Measurements from ENCODE around the gene WASL.

The WASL gene

DNA sequence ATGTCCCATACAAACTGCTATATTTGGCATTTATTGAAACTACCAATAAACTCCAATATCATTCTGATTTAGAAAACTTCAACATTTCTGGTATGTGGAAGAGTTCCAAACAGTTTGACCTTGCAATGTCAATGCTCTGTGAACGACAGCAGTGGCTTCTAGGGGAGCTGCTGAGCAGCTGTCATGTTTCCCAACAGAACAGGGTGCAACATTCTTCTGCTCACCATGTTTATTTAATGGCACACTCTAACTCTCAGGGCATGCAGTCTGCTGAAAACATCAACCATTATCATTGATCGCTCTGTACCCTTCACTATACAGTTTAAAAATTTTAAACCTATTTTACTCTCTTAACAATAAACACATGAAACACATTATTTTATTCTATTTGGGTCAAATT, 67.2 kb downstream of the WASL start:
- H3K4me1 ChIP-seq (ENCODE audit: control insufficient read depth, insufficient read depth, low read length), result no peaks in the 10 kb centered on the region
- H3K4me3 ChIP-seq (ENCODE audit: insufficient read depth, low read depth, low read length), result no peak overlapping the region
- no peaks in the 10 kb centered on the region for H3K9me3 ChIP-seq (ENCODE audit: control insufficient read depth, low read length)
- H3K27me3 ChIP-seq (ENCODE audit: control insufficient read depth, insufficient read depth, low read length, poor library complexity, severe bottlenecking), result no peaks in the 10 kb centered on the region
- H3K36me3 ChIP-seq (ENCODE audit: control insufficient read depth, insufficient read depth, low read length), result no peaks in the 10 kb centered on the region
- H3K27ac ChIP-seq (ENCODE audit: insufficient read depth, low read depth, low read length, poor library complexity, severe bottlenecking), result no peak overlapping the region
- 92 to 98% methylated on average over 2 of the region's 2 CpGs for WGBS, 2 experiments

- WGBS, 2 experiments, result 94 to 95% methylated on average over 3 of the region's 3 CpGs
- Histone ChIP-seq H3K27me3 (ENCODE audit: control insufficient read depth, insufficient read depth, low read length, poor library complexity, severe bottlenecking) (no peaks in the 10 kb centered on the region), H3K4me3 (ENCODE audit: insufficient read depth, low read depth, low read length) (no peak overlapping the region), H3K9me3 (ENCODE audit: control insufficient read depth, low read length) (no peaks in the 10 kb centered on the region), H3K4me1 (ENCODE audit: control insufficient read depth, insufficient read depth, low read length) (no peaks in the 10 kb centered on the region), H3K27ac (ENCODE audit: insufficient read depth, low read depth, low read length, poor library complexity, severe bottlenecking) (no peak overlapping the region), H3K36me3 (ENCODE audit: control insufficient read depth, insufficient read depth, low read length) (no peaks in the 10 kb centered on the region)
Measured at GRCh38 chr7:123680580-123680979, 68.2 kb downstream of the WASL start.

DNA sequence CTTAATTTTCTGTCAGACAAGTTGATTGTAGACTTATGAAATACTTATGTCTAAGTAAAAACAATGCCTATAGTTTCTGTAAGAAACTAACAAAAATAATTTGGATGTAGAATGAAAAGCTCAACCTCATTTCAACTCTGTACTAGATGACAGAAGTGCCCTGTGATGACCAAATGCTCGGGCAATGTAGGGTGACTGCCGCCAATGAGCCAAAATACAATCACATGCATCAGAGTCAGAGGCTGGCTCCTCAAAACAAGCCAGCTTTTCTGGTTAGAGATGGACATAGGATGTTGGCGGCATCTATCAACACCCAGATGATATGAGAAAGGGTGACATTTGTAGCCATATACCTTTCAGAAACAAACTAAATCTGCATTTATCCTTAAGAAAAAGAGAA, 69.2 kb downstream of the WASL start:
- no peak overlapping the region for H3K4me3 ChIP-seq (ENCODE audit: insufficient read depth, low read depth, low read length)
- no peaks in the 10 kb centered on the region for H3K36me3 ChIP-seq (ENCODE audit: control insufficient read depth, insufficient read depth, low read length)
- H3K27ac ChIP-seq (ENCODE audit: insufficient read depth, low read depth, low read length, poor library complexity, severe bottlenecking), result no peak overlapping the region
- H3K4me1 ChIP-seq (ENCODE audit: control insufficient read depth, insufficient read depth, low read length), result no peaks in the 10 kb centered on the region
- no peaks in the 10 kb centered on the region for H3K27me3 ChIP-seq (ENCODE audit: control insufficient read depth, insufficient read depth, low read length, poor library complexity, severe bottlenecking)
- H3K9me3 ChIP-seq (ENCODE audit: control insufficient read depth, low read length), result no peaks in the 10 kb centered on the region
- 92 to 96% methylated on average over 3 of the region's 3 CpGs for WGBS, 2 experiments

DNA sequence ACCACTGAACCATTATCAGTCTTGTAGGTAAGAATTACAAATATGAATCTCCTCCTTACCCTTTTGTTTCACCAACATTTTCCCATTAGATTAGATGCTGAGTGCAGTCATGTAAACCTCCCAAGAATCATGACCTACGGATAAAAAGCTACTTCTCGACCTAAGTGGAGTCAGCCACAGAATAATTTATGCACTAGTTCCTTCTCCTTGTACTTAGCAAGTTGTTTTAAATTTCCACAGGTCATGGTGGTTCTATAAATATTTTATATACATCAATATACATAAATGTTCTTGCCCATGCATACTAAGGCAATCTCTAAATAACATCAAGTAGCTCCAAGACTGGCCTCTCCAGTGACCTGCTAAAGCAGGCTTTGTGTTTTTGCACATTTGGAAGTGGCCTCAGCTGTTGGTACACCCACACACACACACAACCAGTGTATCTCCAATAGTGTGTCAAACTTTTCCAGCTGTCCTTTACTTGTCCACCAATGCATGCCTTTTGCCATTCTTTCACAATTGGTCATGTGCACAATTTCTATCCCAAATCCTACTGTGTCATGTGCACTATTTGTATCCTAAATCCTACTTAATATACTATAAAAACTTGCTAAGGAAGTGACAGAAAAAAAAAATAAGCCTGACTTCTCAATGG, 71.6 kb downstream of the WASL start:
- H3K9me3 ChIP-seq (ENCODE audit: control insufficient read depth, low read length), result no peaks in the 10 kb centered on the region
- WGBS, 2 experiments, result 97 to 98% methylated on average over 2 of the region's 2 CpGs
- H3K36me3 ChIP-seq (ENCODE audit: control insufficient read depth, insufficient read depth, low read length), result no peaks in the 10 kb centered on the region
- H3K27ac ChIP-seq (ENCODE audit: insufficient read depth, low read depth, low read length, poor library complexity, severe bottlenecking), result no peak overlapping the region
- no peak overlapping the region for H3K4me3 ChIP-seq (ENCODE audit: insufficient read depth, low read depth, low read length)
- no peaks in the 10 kb centered on the region for H3K27me3 ChIP-seq (ENCODE audit: control insufficient read depth, insufficient read depth, low read length, poor library complexity, severe bottlenecking)
- no peaks in the 10 kb centered on the region for H3K4me1 ChIP-seq (ENCODE audit: control insufficient read depth, insufficient read depth, low read length)

GRCh38 chr7:123675181-123675473, 73.7 kb downstream of the WASL start:
- H3K27ac ChIP-seq (ENCODE audit: insufficient read depth, low read depth, low read length, poor library complexity, severe bottlenecking), result no peak overlapping the region

GRCh38 chr7:123674399-123675180, 74.2 kb downstream of the WASL start:
- Histone ChIP-seq H3K36me3 (ENCODE audit: control insufficient read depth, insufficient read depth, low read length) (no peaks in the 10 kb centered on the region), H3K27ac (ENCODE audit: insufficient read depth, low read depth, low read length, poor library complexity, severe bottlenecking) (no peak overlapping the region)
- 78 to 82% methylated on average over 2 of the region's 2 CpGs for WGBS, 2 experiments

More at GRCh38 chr7:123675181-123675473, 73.7 kb downstream of the WASL start:
- Histone ChIP-seq H3K4me1 (ENCODE audit: control insufficient read depth, insufficient read depth, low read length) (no peaks in the 10 kb centered on the region), H3K27me3 (ENCODE audit: control insufficient read depth, insufficient read depth, low read length, poor library complexity, severe bottlenecking) (no peaks in the 10 kb centered on the region), H3K4me3 (ENCODE audit: insufficient read depth, low read depth, low read length) (no peak overlapping the region), H3K9me3 (ENCODE audit: control insufficient read depth, low read length) (no peaks in the 10 kb centered on the region), H3K36me3 (ENCODE audit: control insufficient read depth, insufficient read depth, low read length) (no peaks in the 10 kb centered on the region)

DNA sequence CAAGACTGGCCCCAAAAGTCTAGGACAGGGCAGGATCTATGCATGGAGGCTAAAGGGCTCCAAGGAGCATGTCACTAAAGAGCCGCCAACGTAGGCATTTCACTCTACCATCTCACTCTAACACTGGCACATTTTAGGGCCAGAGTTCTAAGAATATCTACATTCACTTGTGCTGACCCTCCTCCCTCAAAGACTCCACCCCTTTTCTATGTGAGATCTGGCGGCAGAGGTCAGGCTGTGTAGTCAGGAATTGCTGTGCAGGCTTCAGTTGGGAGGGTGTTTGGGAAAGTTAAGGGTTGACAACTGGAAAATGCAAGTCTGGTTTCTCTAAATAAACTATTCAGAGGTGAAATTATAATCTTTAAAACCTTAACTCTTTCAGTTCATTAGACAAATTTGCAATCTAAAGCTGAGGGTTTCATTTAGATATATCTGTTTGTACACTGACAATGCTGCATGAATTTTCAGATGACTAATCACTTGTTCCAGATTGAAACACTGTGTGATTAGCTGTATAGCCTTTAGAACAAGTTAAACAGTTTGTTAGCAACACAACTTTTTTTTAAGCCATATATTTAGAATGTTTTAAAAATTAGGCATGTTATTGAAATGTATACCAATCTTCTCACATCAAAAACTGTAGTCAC, 74.9 kb downstream of the WASL start:
- Histone ChIP-seq H3K9me3 (ENCODE audit: control insufficient read depth, low read length) (no peaks in the 10 kb centered on the region), H3K36me3 (ENCODE audit: control insufficient read depth, insufficient read depth, low read length) (no peaks in the 10 kb centered on the region), H3K27me3 (ENCODE audit: control insufficient read depth, insufficient read depth, low read length, poor library complexity, severe bottlenecking) (no peaks in the 10 kb centered on the region), H3K4me1 (ENCODE audit: control insufficient read depth, insufficient read depth, low read length) (no peaks in the 10 kb centered on the region), H3K4me3 (ENCODE audit: insufficient read depth, low read depth, low read length) (no peak overlapping the region), H3K27ac (ENCODE audit: insufficient read depth, low read depth, low read length, poor library complexity, severe bottlenecking) (no peak overlapping the region)
- 91 to 100% methylated on average over 2 to 3 of the region's 3 CpGs for WGBS, 2 experiments

More at GRCh38 chr7:123674399-123675180, 74.2 kb downstream of the WASL start:
- H3K4me3 ChIP-seq (ENCODE audit: insufficient read depth, low read depth, low read length), result no peak overlapping the region
- no peaks in the 10 kb centered on the region for H3K27me3 ChIP-seq (ENCODE audit: control insufficient read depth, insufficient read depth, low read length, poor library complexity, severe bottlenecking)
- no peaks in the 10 kb centered on the region for H3K9me3 ChIP-seq (ENCODE audit: control insufficient read depth, low read length)
- no peaks in the 10 kb centered on the region for H3K4me1 ChIP-seq (ENCODE audit: control insufficient read depth, insufficient read depth, low read length)

DNA sequence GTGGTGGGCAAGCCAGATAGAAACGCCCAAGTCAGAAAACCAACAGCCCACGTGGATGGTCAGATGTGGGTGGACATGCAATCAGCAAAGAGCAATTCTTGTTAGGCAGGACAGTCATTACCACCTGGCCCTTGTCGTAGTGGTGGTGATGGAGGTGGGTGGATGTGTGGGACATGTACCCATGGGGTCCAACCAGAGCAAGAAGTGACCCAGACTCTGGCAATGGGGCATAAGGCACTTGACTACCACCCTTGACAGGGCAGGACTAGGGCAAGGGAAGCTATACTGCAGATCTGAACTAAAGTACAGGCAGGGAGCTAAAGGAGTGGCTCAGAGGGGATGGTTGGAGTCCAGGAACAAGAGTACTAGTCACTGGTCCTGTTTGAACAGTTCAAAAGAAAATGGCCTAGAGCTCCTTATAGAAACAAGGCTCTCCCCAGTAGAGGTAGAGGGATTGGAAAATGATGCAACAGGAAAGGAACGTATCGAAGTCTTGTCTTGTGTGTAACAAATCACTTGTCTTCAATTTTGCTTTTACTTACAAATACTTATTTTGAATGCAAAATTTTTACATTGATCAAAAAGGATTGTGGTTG, 75.6 kb downstream of the WASL start:
- WGBS, 2 experiments, result 96 to 99% methylated on average over 3 to 5 of the region's 5 CpGs
- H3K4me1 ChIP-seq (ENCODE audit: control insufficient read depth, insufficient read depth, low read length), result no peaks in the 10 kb centered on the region
- H3K4me3 ChIP-seq (ENCODE audit: insufficient read depth, low read depth, low read length), result no peak overlapping the region
- no peaks in the 10 kb centered on the region for H3K27me3 ChIP-seq (ENCODE audit: control insufficient read depth, insufficient read depth, low read length, poor library complexity, severe bottlenecking)
- H3K9me3 ChIP-seq (ENCODE audit: control insufficient read depth, low read length), result no peaks in the 10 kb centered on the region
- no peaks in the 10 kb centered on the region for H3K36me3 ChIP-seq (ENCODE audit: control insufficient read depth, insufficient read depth, low read length)
- no peak overlapping the region for H3K27ac ChIP-seq (ENCODE audit: insufficient read depth, low read depth, low read length, poor library complexity, severe bottlenecking)

GRCh38 chr7:123669485-123669884, 79.3 kb downstream of the WASL start:
- Histone ChIP-seq H3K27me3 (ENCODE audit: control insufficient read depth, insufficient read depth, low read length, poor library complexity, severe bottlenecking) (no peaks in the 10 kb centered on the region), H3K4me3 (ENCODE audit: insufficient read depth, low read depth, low read length) (no peak overlapping the region), H3K4me1 (ENCODE audit: control insufficient read depth, insufficient read depth, low read length) (no peaks in the 10 kb centered on the region), H3K36me3 (ENCODE audit: control insufficient read depth, insufficient read depth, low read length) (no peaks in the 10 kb centered on the region), H3K9me3 (ENCODE audit: control insufficient read depth, low read length) (no peaks in the 10 kb centered on the region), H3K27ac (ENCODE audit: insufficient read depth, low read depth, low read length, poor library complexity, severe bottlenecking) (no peak overlapping the region)
- 92 to 94% methylated on average over 7 of the region's 7 CpGs for WGBS, 2 experiments

DNA sequence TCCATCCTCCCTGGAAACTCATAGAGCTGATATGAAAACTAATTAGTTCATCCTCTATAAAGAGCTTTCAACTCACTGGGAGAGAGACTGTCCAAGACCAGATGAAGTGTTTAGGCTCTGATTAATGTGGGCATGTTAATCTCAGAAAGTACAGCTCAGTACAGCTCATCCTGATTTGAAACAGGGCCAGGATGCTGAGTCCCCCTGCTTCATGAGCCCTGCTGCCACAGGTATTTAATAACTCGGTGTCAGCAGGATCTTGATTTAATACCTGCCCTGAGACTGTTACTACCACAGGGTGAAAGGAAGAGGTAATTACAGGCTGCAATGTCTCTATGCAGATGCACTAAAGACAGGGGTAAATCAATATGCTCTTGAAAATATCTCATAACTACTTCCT, 82.3 kb downstream of the WASL start:
- no peaks in the 10 kb centered on the region for H3K9me3 ChIP-seq (ENCODE audit: control insufficient read depth, low read length)
- H3K27ac ChIP-seq (ENCODE audit: insufficient read depth, low read depth, low read length, poor library complexity, severe bottlenecking), result no peak overlapping the region
- H3K27me3 ChIP-seq (ENCODE audit: control insufficient read depth, insufficient read depth, low read length, poor library complexity, severe bottlenecking), result no peaks in the 10 kb centered on the region
- WGBS, 2 experiments, result 100% methylated on average over 1 of the region's 1 CpG
- no peaks in the 10 kb centered on the region for H3K4me1 ChIP-seq (ENCODE audit: control insufficient read depth, insufficient read depth, low read length)
- no peak overlapping the region for H3K4me3 ChIP-seq (ENCODE audit: insufficient read depth, low read depth, low read length)
- H3K36me3 ChIP-seq (ENCODE audit: control insufficient read depth, insufficient read depth, low read length), result no peaks in the 10 kb centered on the region
